ENCODE results near the gene ZNF836. TPM values are rescaled to one million over a fixed set of nuclear protein-coding genes. Genes with fewer than 3 reads are reported as not detected.

Gene ZNF836
- total and polyA plus RNA-seq, 2 of the 13 experiments (the other 11 are each of a cell fraction or from before 2014, with no cell fraction given), result 1.6 to 5.3 TPM

GRCh38 chr19:52139252-52140031, 32.0 kb downstream of the ZNF836 start, which contains the start of gene ZNF616 (continued):
- TF ChIP-seq, protein P1, sequence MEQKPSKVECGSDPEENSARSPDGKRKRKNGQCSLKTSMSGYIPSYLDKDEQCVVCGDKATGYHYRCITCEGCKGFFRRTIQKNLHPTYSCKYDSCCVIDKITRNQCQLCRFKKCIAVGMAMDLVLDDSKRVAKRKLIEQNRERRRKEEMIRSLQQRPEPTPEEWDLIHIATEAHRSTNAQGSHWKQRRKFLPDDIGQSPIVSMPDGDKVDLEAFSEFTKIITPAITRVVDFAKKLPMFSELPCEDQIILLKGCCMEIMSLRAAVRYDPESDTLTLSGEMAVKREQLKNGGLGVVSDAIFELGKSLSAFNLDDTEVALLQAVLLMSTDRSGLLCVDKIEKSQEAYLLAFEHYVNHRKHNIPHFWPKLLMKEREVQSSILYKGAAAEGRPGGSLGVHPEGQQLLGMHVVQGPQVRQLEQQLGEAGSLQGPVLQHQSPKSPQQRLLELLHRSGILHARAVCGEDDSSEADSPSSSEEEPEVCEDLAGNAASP (CRISPR knock-in tag; IDR thresholded peaks at IDR 0.05; ENCODE audit: borderline replicate concordance), result no peak
- TF ChIP-seq ZC3H4 (CRISPR knock-in tag; IDR thresholded peaks at IDR 0.05; ENCODE audit: borderline replicate concordance) (peak; percentile 72; the same call in 1 of the 2 replicates), ZC3H13 (CRISPR knock-in tag; IDR thresholded peaks at IDR 0.05) (no peak), ZNF674 (CRISPR knock-in tag; IDR thresholded peaks at IDR 0.05; ENCODE audit: low read depth) (no peak), ARID3A (IDR thresholded peaks at IDR 0.05; ENCODE audit: low read depth, low read length) (0 out of 2 replicates have a peak, but pooled peaks have one; percentile 15), TCF7 (IDR thresholded peaks at IDR 0.05; ENCODE audit: low read depth) (no peak), ZNF841 (CRISPR knock-in tag; IDR thresholded peaks at IDR 0.05; ENCODE audit: borderline replicate concordance) (no peak), ZNF75D (CRISPR knock-in tag; IDR thresholded peaks at IDR 0.05; ENCODE audit: borderline replicate concordance) (no peak), CAMTA2 (CRISPR knock-in tag; IDR thresholded peaks at IDR 0.05; ENCODE audit: borderline replicate concordance) (peak; percentile 65; the same call in 1 of the 2 replicates), GATAD2A (CRISPR knock-in tag; IDR thresholded peaks at IDR 0.05) (0 out of 2 replicates have a peak, but pooled peaks have one; percentile 32), EZH2 (conservative IDR thresholded peaks at IDR 0.05; ENCODE audit: low read depth, low read length) (no peak), ZSCAN25 (CRISPR knock-in tag; IDR thresholded peaks at IDR 0.05) (no peak), RXRB (CRISPR knock-in tag; IDR thresholded peaks at IDR 0.05; ENCODE audit: borderline replicate concordance) (peak; percentile 52; the same call in 1 of the 2 replicates), HES4 (CRISPR knock-in tag; IDR thresholded peaks at IDR 0.05; ENCODE audit: borderline replicate concordance) (no peak), HMG20A (CRISPR knock-in tag; IDR thresholded peaks at IDR 0.05; ENCODE audit: borderline replicate concordance) (no peak), RAD21 (CRISPR knock-in tag; IDR thresholded peaks at IDR 0.05) (peak; percentile 87), ZNF138 (CRISPR knock-in tag; IDR thresholded peaks at IDR 0.05; ENCODE audit: low read depth) (no peak)
- TF ChIP-seq, protein P2, sequence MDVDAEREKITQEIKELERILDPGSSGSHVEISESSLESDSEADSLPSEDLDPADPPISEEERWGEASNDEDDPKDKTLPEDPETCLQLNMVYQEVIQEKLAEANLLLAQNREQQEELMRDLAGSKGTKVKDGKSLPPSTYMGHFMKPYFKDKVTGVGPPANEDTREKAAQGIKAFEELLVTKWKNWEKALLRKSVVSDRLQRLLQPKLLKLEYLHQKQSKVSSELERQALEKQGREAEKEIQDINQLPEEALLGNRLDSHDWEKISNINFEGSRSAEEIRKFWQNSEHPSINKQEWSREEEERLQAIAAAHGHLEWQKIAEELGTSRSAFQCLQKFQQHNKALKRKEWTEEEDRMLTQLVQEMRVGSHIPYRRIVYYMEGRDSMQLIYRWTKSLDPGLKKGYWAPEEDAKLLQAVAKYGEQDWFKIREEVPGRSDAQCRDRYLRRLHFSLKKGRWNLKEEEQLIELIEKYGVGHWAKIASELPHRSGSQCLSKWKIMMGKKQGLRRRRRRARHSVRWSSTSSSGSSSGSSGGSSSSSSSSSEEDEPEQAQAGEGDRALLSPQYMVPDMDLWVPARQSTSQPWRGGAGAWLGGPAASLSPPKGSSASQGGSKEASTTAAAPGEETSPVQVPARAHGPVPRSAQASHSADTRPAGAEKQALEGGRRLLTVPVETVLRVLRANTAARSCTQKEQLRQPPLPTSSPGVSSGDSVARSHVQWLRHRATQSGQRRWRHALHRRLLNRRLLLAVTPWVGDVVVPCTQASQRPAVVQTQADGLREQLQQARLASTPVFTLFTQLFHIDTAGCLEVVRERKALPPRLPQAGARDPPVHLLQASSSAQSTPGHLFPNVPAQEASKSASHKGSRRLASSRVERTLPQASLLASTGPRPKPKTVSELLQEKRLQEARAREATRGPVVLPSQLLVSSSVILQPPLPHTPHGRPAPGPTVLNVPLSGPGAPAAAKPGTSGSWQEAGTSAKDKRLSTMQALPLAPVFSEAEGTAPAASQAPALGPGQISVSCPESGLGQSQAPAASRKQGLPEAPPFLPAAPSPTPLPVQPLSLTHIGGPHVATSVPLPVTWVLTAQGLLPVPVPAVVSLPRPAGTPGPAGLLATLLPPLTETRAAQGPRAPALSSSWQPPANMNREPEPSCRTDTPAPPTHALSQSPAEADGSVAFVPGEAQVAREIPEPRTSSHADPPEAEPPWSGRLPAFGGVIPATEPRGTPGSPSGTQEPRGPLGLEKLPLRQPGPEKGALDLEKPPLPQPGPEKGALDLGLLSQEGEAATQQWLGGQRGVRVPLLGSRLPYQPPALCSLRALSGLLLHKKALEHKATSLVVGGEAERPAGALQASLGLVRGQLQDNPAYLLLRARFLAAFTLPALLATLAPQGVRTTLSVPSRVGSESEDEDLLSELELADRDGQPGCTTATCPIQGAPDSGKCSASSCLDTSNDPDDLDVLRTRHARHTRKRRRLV (CRISPR knock-in tag; IDR thresholded peaks at IDR 0.05), result peak; percentile 67; the same call in 1 of the 2 replicates
- TF ChIP-seq, protein P3, sequence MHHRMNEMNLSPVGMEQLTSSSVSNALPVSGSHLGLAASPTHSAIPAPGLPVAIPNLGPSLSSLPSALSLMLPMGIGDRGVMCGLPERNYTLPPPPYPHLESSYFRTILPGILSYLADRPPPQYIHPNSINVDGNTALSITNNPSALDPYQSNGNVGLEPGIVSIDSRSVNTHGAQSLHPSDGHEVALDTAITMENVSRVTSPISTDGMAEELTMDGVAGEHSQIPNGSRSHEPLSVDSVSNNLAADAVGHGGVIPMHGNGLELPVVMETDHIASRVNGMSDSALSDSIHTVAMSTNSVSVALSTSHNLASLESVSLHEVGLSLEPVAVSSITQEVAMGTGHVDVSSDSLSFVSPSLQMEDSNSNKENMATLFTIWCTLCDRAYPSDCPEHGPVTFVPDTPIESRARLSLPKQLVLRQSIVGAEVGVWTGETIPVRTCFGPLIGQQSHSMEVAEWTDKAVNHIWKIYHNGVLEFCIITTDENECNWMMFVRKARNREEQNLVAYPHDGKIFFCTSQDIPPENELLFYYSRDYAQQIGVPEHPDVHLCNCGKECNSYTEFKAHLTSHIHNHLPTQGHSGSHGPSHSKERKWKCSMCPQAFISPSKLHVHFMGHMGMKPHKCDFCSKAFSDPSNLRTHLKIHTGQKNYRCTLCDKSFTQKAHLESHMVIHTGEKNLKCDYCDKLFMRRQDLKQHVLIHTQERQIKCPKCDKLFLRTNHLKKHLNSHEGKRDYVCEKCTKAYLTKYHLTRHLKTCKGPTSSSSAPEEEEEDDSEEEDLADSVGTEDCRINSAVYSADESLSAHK (CRISPR knock-in tag; IDR thresholded peaks at IDR 0.05; ENCODE audit: borderline replicate concordance), result no peak

Data from HepG2 (cell line).